ENCODE results near the gene BBS1.
"Not testable (repeated sequence)": the region's sequence is repeated elsewhere in the genome, so short reads cannot be mapped to it uniquely, and the experiment has no call there.

Gene BBS1

DNA sequence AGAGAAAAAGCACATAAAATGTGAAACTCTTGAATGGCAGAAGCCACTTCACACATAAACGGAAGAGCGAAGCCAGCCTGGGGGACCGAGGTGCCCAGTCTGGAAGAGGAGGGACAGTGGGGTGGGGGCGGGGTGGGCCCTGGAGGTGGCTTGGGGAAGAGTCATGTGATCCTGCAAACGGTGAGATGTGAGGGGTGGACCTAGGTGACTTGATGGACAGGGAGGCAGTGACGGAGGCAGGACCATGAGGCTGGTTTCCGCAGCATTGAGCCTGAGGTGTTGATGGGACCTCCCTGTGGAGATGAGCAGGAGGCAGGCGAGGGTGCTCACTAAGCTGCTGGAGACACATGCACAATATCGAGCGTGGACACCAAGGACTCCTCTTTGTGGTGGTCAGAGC, 18.6 kb downstream of the BBS1 start:
- DNase-seq: no peak

DNA sequence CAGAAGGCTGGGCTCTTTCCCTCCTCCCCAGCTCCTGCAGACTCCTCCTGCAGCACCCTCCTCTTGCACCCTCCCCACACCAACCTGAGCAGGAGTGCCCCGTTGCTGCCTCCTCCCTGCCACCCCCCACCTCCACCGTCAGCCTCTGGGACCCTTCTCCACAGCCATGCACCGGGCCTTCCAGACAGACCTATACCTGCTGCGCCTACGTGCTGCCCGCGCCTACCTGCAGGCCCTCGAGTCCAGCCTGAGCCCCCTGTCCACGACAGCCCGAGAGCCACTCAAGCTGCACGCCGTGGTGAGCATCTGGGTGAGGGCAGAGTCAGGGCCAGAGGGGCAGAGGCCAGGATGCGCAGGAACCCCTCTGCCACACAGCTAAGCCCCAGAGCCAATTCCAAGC, 19.2 kb downstream of the BBS1 start:
- no peak for DNase-seq

DNA sequence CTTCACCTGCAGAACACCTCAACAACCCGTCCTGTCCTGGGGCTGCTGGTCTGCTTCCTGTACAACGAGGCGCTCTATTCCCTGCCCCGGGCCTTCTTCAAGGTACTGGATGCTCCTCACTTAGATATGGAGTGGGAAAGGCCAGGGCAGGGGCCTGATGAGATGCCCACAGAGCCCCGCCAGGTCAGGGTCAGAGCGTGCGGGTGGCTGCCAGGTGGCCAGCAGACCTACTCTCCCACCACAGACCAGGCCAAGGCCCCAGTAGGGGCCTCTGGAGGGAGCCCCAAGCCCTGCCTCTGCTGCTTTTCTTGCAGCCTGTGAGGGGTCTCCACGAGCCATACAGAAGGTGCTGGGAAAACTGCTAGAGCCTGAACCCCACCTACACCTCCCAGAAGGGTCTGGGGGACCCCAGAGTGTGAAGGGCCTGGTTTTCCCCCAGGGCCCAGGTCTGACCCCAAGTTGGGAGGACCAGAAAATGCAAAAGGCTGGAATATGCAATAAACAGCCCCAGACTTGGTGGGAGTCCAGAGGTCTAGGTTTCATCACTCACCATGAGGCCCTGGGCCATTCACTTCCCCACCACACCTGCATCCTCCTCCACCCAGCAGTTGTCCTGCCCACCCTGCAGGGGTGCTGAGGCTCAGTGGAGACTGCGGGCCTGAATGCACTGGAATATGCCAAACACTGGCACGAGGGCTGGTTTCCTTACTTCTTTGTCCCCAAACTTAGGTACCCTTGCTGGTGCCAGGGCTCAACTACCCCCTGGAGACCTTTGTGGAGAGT, 20.7 kb downstream of the BBS1 start:
- DNase-seq: no peak

DNA sequence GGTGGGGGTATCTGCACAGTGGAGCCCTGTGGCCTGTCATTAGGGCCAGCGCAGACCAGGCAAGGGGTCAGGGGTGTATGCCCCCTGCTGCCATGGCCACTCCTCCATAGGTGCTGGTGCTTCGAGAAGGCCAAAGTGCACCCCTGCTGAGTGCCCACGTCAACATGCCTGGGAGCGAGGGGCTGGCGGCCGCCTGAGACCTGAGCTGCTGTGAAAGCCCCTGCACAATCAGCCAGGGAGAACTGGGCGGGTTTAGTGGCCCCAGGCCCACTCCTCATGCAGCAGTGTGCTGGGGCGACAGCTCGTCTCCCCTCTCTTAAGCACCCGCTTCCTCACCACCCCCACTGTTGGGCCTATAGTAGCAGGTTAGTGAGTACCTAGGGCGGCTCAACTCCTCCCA, 21.4 kb downstream of the BBS1 start:
- no peak for DNase-seq

DNA sequence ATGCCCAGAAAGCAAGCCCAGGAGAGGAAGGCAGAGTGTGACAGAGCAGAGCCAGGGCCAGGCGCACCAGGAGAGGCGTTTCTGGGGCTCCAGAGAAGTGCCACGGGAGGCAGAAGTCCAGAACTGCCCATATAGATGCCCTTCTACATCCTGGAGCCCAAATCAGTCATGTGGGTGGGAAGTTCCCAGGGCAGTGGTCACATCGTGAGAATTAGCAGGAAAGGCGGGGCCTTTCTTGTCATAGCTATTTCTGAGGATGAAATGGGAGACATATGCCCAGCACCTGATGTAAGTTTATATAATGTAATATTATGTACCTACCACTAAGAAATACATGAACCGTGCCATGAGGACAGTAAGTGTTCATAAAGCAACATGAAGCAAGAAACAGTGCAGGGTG, 22.3 kb downstream of the BBS1 start:
- DNase-seq: no peak

DNA sequence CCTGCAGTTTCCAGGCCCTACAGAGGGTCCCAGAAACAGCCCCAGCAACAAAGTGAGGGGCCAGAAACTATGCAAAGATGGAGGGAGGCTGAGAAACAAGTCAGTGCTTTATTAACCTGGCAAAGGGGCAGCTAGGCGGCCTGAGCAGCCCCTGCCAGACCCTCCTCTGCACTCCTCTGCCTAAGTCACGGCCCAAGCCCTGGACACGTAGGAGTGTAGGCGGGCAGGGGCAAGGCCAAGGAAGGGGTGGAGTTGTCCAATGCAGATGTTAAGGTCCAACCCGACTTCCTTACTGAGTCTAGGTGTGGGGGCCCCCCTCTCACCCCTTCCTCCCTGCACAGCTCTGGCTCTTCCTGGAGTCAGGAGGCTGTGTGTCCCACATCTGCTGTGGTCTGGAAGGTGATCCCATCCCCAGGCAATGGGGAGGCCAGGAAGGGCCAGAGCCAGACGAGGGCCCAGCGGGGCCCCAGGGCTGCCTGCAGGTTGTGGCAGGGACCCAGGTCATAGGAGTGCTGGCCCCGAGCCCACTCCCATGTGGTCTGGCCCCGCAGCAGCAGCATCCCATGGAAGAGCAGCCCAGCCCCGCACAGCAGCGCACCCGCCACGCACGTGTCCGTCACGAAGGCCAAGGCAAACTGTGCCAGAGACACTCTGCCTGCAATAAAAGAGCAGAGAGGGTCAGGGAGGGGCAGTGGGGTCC, 28.9 kb downstream of the BBS1 start:
- no peak for DNase-seq

DNA sequence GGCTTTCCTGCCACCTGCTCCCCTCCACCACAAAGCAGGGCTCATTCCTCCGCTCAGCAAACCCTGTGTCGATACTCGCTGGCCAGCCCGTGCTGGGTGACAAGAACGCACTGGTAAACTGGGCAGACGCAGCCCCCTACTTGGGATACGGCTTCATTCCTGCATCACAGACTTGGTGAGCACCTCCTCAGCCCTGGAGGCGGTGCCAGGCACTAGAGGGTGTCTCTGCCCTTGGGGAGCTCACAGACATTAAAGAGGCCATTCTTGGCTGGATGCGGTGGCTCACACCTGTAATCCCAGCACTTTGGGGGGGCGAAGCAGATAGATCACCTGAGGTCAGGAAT, 29.4 kb downstream of the BBS1 start:
- no peak for DNase-seq

DNA sequence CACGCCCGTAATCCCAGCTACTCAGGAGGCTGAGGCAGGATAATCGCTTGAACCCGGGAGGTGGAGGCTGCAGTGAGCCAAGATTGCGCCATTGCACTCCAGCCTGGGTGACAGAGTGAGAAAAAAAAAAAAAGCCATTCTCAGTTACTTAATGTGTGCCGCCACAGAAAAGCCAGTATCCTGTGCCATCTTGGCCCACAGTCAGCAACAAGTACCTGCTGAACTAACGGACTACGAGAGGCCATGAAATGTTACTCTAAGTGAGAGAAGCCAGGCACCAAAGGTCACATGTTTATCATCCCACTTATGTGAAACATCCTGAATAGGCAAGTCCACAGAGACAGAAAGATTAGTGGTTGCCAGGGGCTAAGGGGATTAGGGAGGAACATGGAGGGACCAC, 30.2 kb downstream of the BBS1 start:
- DNase-seq: not testable (repeated sequence)

DNA sequence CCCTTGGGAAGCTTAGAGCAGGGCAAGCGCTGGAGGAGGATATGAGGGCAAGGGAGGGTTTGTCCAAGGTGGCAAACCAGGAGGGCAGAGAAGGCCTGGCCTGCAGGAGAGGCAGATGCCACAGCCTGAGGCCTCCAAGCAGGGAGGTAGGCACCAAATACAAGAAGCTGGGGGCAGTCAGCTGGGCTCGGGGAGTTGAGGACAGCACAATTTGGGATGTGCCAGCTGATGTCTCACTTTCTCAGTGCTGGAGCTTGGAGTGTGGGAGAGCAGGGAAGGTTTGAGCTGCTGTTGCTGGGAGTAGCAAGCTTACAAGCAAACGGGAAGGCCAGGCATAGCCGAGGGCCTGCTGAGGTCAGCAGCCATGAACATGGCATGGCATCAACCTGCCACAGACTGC, 31.5 kb downstream of the BBS1 start:
- DNase-seq: no peak

DNA sequence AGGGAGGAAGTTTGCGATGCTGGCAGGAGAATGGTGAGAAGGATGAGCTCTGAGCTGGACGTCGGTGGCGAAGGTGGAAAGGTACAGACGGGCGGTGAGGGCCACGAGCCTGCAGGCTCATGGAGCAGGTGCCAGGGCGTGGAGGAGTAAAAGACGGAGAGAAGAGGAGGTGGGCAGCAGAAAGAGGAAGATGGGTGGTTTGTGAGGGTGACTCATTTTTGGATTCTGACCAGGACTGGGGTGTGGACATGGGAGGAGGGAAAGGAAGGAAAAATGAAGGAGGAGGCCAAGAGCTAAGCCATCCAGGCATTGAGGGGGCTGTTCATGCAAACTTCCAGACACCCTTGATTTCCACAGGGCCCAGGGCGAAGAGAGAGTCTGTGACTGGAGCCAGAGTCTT, 31.9 kb downstream of the BBS1 start:
- no peak for DNase-seq

DNA sequence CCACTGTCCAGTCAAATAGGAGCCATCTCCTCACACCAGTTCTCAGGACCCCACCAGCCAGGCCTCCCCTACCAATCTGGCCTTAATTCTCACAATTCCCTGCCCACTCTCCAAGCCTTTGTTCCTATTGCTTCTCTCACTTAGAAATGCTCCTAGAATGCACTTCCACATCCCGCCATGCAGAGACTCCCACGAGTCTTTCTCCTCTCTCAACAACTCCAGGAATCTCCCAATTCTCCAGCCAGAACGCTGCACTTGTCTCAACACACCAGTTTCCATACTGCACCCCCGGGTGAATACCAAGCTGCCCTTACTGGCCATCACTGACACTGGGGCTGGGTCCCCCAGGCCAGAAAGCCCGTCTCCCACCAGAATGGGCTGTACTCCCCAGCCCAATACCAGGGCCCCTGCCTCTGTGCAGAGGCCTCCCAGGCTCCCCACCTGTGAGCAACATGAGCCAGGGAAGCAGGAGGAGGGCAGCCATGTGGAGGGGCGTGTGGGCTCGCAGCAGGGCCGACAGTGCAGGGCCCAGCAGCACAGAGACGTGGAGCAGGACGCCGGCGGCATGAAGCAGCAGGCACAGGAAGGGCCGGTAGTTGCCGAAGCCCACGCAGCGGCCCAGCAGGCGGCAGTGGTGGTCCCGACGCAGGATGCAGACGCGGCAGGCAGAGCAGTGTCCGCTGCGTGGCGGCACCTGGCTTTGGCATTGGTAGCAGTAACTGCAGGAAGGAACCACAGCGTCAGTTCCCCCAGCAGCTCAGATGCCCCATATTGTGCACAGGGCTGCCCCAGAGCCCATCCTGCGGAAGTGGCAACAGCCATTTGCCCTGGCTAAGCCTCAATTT, 33.0 kb downstream of the BBS1 start:
- no peak for DNase-seq

DNA sequence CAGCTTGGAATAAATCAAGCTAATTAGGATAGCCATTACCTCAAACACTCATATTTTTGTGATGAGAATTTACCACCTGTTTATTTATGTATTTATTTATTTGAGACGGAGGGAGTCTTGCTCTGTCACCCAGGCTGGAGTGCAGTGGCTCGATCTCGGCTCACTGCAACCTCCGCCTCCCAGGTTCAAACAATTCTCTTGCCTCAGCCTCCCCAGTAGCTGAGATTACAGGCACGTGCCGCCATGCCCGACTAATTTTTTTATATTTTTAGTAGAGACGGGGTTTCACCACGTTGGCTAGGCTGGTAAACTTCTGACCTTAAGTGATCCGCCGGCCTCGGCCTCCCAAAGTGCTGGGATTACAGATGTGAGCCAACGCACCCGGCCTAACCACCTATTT, 34.5 kb downstream of the BBS1 start:
- not testable (repeated sequence) for DNase-seq

DNA sequence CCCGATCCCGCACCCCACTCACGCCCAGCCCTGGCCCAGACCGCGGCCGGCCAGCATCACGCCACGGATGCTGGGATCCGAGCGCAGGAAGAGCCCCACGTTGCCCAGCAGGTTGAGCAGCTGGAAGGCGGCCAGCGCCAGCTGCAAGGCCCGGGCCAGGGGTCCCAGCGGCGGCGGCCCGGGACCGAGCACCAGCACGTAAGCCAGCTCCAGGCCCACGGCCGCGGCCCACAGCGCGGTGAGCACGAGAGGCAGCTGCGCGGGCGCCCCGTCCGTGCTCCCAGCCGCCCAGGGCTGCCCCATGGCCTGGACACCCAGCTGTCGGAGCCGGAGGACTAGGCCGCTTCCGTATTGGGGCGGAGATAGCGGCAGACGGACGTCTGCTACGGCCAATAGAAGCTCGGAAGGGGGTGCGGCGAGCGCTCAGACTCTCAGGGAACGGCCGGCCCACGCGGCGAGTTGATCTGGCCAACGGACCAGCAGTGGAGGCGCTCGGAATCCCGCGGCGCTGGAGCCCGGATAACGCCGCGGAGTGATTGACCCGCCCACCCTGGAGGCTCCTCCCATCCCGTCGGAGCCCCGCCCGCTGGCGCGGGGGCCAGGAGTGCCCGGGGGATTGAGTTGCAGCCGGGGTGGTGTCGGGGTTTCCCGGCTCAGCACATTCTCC, 35.4 kb downstream of the BBS1 start, which contains the start of gene ZDHHC24:
Gene ZDHHC24, minus strand, starts transcription at position 348 of the 667 bp plus-strand sequence. Its CDS starts 45 bp downstream, at position 303.
- peak; percentile 69 for DNase-seq

DNA sequence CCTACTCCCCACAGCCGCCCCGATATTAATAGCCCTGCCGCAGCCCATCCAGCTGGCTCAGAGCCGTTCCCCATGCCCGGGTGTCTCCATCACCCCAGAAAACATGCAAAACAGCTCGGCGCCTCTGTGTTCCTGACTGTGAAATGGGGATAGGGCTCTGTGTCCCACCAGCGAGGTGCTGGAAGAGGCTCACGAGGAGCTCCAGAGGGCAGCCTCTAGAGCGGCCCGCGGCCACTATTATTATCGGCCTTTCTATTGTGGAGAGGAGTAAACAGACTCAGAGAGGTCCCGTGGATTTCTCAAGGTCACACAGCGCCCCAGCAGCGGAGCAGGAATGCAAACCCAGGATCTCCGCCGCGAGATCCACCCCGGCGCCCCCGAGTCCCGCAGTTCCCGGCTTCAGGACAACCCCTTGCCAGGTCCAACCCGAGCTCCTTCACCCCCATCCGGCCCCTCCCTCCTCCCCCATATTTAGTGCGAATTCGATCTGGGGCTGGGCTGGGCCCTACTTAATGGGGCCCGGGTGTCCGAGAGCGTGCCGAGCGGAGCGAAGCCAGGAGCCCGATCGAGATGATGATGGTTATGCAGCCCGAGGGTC, 36.0 kb downstream of the BBS1 start, which contains the start of gene ACTN3:
Gene ACTN3, plus strand, starts transcription at position 536 of the 598 bp plus-strand sequence. Its CDS starts 35 bp downstream, at position 571.
- DNase-seq: no peak

DNA sequence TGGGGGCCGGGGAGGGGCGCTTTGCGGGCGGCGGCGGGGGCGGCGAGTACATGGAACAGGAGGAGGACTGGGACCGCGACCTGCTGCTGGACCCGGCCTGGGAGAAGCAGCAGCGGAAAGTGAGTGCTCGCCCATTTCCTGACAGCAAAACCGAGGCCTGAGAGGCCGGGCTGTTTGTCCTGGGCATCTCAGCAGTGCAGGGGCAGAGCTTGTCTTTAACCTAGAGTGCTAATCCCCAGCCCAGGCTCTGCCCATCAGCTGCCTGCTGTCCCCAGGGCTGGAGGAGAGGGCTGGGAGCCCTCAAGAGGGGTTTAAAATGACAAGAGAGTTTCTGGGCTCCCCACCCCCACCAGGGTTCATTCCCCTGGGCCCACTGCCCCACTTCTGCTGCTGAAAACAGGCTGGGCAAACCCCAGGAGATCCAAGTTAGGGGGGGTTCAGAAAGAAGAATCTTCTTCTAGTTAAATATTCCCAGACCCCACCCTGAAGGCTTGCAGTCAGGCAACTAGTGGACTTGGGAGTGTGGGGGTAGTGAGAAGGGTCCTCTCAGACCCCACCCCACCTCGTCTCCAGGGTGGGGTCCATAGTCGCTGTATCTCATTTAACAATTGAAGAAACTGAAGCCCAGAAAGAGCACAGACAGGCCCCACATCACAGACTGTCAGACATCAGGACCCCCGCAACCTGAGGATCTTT, 36.7 kb downstream of the BBS1 start:
- no peak for DNase-seq

DNA sequence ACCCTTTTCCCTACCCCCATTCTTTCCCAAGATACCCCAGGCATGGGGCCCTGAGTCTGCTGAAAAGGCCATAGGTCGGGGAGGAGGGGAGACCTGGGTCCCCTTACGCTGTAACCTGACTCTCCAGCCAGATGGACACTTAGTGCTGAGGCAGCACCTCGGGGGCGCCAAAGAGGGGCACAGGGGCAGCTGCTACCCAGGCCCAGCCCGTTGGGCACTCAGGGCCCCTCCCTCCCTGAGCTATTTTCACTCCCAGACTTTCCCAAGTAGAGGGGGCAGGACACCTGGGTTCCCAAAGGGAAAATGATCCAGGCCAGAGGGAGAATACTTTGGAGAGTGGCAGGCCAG, 37.2 kb downstream of the BBS1 start:
- DNase-seq: no peak

DNA sequence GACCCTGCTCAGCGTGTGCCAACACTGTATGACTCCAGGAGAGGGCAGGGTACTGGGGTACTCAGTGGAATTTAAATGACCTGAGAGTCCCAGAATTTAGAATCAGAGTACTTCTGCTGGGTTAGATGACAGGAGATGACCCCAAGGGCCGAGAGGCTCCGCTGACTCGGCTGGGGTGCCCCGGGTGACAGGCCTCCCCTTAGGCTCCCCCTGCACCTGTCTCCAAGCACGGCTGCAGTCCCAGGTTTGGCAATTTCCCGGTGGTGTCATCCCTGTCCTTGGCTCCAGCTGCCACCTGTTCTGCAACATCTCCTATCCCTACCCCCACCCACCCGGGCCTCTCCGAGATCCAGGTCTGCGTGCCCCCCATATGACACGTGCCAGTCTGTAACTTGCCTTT, 37.6 kb downstream of the BBS1 start:
- DNase-seq: no peak

DNA sequence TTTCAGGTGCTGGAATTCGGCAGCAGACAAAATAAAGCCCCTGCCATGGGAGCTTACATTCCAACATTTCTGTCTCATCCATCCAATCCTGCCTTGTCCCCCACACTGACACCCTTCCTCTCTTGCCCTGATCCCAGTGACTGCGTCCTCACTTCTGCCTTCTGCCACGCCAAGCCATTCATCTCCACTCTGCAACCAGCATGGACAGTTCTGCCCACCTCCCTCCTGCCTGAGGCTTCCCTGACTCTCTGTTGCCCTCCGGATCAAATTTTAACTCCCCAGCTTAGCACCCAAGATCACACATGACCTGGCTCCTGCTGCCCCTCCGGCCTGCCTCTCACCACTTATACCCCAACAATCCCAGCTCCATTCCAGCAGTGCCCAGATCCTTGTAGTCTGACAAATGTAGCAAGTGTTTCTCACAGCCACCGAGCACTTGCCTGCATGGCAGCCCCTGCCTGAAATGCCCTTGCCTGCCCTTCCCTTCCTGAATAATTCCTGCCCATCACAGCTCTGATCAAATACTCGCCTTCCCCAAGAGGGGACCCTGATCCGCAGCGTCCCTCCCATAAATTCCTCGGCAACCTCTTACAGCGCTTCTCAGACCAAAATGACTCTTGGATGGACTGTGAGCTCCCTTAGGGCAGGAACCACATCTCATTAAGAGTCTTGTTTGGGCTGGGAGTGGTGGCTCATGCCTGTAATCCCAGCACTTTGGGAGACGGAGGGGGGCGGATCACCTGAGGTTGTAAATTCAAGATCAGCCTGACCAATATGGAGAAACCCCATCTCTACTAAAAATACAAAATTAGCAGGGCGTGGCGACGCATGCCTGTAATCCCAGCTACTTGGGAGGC, 38.6 kb downstream of the BBS1 start:
- DNase-seq: no peak

DNA sequence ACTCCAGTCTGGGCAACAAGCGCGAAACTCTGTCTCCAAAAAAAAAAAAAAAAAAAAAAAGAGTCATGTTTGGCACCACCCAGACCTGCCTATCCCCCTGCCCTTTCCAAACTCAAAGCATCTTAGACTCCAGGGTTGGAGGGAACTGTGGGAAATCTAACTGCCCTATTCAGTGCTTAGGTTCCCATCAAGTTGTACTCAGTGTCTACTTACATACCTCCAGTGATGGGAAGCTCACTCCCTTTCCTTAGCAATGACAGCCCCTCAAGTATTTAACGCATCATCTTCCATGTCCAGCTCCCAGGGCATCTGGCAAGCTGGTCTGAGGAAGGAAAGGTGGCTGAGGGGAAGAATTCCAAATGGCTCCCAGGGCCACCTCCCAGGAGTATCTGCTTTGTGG, 39.3 kb downstream of the BBS1 start:
- no peak for DNase-seq

DNA sequence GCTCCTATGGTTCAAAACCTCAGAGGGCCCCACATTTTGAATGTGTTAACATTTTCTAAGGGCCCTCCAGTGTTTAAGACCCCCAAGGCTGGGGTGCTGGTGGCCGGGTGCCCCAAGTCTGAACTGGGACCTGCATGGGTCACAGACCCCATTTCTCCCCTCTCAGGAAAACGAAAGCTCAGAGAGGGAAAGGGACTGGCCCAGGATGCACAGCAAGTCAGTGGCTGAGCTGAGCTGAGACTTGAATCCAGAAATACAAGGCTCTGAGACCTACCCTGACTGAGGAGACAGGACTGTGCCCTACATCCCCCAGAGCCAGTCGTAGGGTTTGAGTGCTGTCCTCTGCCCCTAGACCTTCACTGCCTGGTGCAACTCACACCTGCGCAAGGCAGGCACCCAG, 40.5 kb downstream of the BBS1 start:
- no peak for DNase-seq

DNA sequence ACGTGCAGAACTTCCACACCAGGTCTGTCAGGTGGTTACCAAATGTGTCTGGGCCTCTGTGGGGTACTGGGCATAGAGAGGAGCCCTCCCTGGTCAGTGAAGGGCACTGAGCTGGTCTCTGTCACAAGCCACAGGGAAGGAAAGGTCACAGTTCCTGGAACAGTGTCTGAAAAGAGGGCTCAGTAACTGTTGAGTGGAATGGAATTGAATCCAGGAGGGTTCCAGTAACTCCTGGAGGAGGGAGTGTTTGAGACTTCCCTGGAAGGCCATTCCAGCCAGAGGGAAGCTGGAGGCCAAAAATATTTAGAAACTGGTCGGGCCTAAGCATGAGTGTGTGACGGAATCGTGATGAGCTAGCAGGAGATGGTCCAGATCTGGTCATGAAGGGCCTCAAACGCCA, 44.2 kb downstream of the BBS1 start:
- DNase-seq: no peak

All from NCI-H2107 (cell line).